Ureter (tissue), 1 donor: ENCODE data around the gene AQP11. TPM values are rescaled to one million over a fixed set of nuclear protein-coding genes. Genes with fewer than 3 reads are reported as not detected.
"Not testable (repeated sequence)": the region's sequence is repeated elsewhere in the genome, so short reads cannot be mapped to it uniquely, and the experiment has no call there.

ENCODE experiments used
- DNase-seq: peaks from one replicate; pipeline ENCODE4 v3.0.0-alpha.2; 2020; ENCODE audit warnings: low spot score
- total RNA-seq: library from RNA; stranded (reverse); gene quantifications from one replicate; pipeline ENCODE4 v1.2.4, GENCODE V29; 2023
- donor health status: DM: yes; HTN: yes; CAD: no.

AQP11 gene
- 0.34 TPM for total RNA-seq

- peak; percentile 69 for DNase-seq
Observed at GRCh38 chr11:77589521-77590193, at the start of gene AQP11. AQP11 (plus strand) TSS chr11:77589953; CDS start chr11:77589993, 40 bp downstream.

- no peak for DNase-seq
Observed at GRCh38 chr11:77542296-77542695, 47.5 kb upstream of the AQP11 start.

- no peak for DNase-seq
Observed at GRCh38 chr11:77547047-77547836, 42.5 kb upstream of the AQP11 start.

GRCh38 chr11:77547863-77548551, 41.7 kb upstream of the AQP11 start:
- DNase-seq, result peak; percentile 51

GRCh38 chr11:77548552-77549445, 41.0 kb upstream of the AQP11 start:
- DNase-seq, result no peak

GRCh38 chr11:77551426-77551825, 38.3 kb upstream of the AQP11 start:
- DNase-seq, result not testable (repeated sequence)

- DNase-seq, result no peak
Observed at GRCh38 chr11:77557553-77557952, 32.2 kb upstream of the AQP11 start.

- DNase-seq, result no peak
Observed at GRCh38 chr11:77558380-77558779, 31.4 kb upstream of the AQP11 start.

- DNase-seq, result no peak
Observed at GRCh38 chr11:77559686-77560401, 29.9 kb upstream of the AQP11 start.

GRCh38 chr11:77560605-77561004, 29.1 kb upstream of the AQP11 start:
- no peak for DNase-seq

- no peak for DNase-seq
Observed at GRCh38 chr11:77561257-77561656, 28.5 kb upstream of the AQP11 start.

GRCh38 chr11:77568306-77568705, 21.4 kb upstream of the AQP11 start:
- no peak for DNase-seq

- no peak for DNase-seq
Observed at GRCh38 chr11:77568916-77569675, 20.7 kb upstream of the AQP11 start.

GRCh38 chr11:77569676-77570070, 20.1 kb upstream of the AQP11 start:
- DNase-seq, result no peak

GRCh38 chr11:77570896-77571295, 18.9 kb upstream of the AQP11 start:
- not testable (repeated sequence) for DNase-seq

- not testable (repeated sequence) for DNase-seq
Observed at GRCh38 chr11:77575428-77575827, 14.3 kb upstream of the AQP11 start.

GRCh38 chr11:77580712-77581337, 8.9 kb upstream of the AQP11 start:
- no peak for DNase-seq

- no peak for DNase-seq
Observed at GRCh38 chr11:77589181-77589520, 602 bp upstream of the AQP11 start.

- DNase-seq, result no peak
Observed at GRCh38 chr11:77590194-77590782, 535 bp downstream of the AQP11 start.
